ENCODE measurements around the gene MTRF1L. TPM values are rescaled to one million over a fixed set of nuclear protein-coding genes. Genes with fewer than 3 reads are reported as not detected.
A peak's percentile ranks its signal among the peaks of the same experiment; 100 is the strongest.

Gene MTRF1L
- total and polyA plus RNA-seq, 2 of the 13 experiments (the other 11 are each of a cell fraction or from before 2014, with no cell fraction given), result 17.6 to 28.7 TPM

DNA sequence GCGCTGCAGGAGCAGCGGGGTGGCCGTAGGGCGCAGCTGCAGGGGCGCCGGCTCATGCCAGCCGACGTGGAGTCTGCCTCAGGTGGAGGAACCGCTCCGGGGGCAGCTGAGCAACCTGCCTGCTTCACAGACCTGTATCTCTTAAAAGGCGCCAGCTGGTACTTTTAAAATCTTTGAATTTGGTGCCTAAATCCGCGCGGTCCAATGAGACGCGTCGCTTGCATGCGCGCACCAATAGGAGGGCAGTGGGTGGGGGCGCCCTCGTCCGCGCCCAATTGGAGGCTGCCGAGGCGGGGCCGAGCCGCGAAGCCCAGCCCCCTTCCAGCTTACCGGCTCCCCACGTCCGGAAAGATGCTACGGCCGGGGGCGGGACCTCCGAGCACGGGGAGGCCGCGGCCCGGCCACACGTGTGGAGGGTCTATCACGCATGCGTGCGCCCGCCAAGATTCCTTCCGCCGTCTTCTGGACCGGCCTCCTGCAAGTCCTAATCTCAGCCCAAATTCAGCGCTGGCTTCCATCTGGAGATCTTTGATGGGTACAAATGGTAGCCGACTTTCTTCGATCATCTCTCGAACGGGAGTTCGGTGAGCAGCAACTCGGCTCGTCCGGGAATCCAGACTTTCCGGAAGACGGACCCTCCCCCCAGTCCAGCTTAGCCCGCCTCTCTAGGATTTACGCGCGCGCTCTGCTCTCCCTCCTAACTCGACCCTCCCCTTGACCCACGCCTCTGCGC lies 19.4 kb downstream of the MTRF1L start, which contains the start of gene FBXO5 (continued):
- TF ChIP-seq KLF9 (CRISPR knock-in tag; IDR thresholded peaks at IDR 0.05; ENCODE audit: low read depth) (peak; percentile 35; the same call in 1 of the 2 replicates), ZNF510 (CRISPR knock-in tag; IDR thresholded peaks at IDR 0.05; ENCODE audit: low read depth) (peak; percentile 98), ZFP1 (CRISPR knock-in tag; IDR thresholded peaks at IDR 0.05) (no peak; the same call in 1 of the 2 replicates), ZBTB7A (CRISPR knock-in tag; IDR thresholded peaks at IDR 0.05) (0 out of 2 replicates have a peak, but pooled peaks have one; percentile 29), ZNF160 (CRISPR knock-in tag; IDR thresholded peaks at IDR 0.05) (no peak; the same call in none of the 2 replicates), ZNF230 (CRISPR knock-in tag; IDR thresholded peaks at IDR 0.05) (peak; percentile 71; the same call in 1 of the 2 replicates), ARNTL (CRISPR knock-in tag; IDR thresholded peaks at IDR 0.05) (peak; percentile 90), SMAD1 (CRISPR knock-in tag; IDR thresholded peaks at IDR 0.05; ENCODE audit: borderline replicate concordance, low read depth) (no peak; the same call in 1 of the 2 replicates), IRX3 (CRISPR knock-in tag; IDR thresholded peaks at IDR 0.05; ENCODE audit: borderline replicate concordance, low read depth) (no peak), SOX6 (IDR thresholded peaks at IDR 0.05) (no peak), SOX6 (CRISPR knock-in tag; IDR thresholded peaks at IDR 0.05) (peak; percentile 72; the same call in 1 of the 2 replicates), AGO2 (optimal IDR thresholded peaks at IDR 0.05; ENCODE audit: low read depth, low read length) (peak; percentile 77), CENPT (CRISPR knock-in tag; IDR thresholded peaks at IDR 0.05; ENCODE audit: low read depth) (peak; percentile 93; the same call in 1 of the 2 replicates), ZNF124 (CRISPR knock-in tag; IDR thresholded peaks at IDR 0.05) (no peak; the same call in 1 of the 2 replicates), HMG20B (CRISPR knock-in tag; conservative IDR thresholded peaks at IDR 0.05) (0 out of 2 replicates have a peak, but pooled peaks have one; percentile 21), SETDB1 (CRISPR knock-in tag; IDR thresholded peaks at IDR 0.05; ENCODE audit: borderline replicate concordance) (no peak), EHMT2 (IDR thresholded peaks at IDR 0.05; ENCODE audit: borderline replicate concordance, low read depth, low read length) (no peak), ZNF891 (CRISPR knock-in tag; IDR thresholded peaks at IDR 0.05) (peak; percentile 49; the same call in 1 of the 2 replicates), SAFB2 (CRISPR knock-in tag; IDR thresholded peaks at IDR 0.05; ENCODE audit: borderline replicate concordance, low read depth) (no peak; the same call in 1 of the 2 replicates), ZNF772 (CRISPR knock-in tag; IDR thresholded peaks at IDR 0.05) (peak; percentile 67; the same call in 1 of the 2 replicates)
- TF ChIP-seq, protein P1, sequence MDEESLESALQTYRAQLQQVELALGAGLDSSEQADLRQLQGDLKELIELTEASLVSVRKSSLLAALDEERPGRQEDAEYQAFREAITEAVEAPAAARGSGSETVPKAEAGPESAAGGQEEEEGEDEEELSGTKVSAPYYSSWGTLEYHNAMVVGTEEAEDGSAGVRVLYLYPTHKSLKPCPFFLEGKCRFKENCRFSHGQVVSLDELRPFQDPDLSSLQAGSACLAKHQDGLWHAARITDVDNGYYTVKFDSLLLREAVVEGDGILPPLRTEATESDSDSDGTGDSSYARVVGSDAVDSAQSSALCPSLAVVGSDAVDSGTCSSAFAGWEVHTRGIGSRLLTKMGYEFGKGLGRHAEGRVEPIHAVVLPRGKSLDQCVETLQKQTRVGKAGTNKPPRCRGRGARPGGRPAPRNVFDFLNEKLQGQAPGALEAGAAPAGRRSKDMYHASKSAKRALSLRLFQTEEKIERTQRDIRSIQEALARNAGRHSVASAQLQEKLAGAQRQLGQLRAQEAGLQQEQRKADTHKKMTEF (CRISPR knock-in tag; IDR thresholded peaks at IDR 0.05), result peak; percentile 95
- TF ChIP-seq, protein P2, sequence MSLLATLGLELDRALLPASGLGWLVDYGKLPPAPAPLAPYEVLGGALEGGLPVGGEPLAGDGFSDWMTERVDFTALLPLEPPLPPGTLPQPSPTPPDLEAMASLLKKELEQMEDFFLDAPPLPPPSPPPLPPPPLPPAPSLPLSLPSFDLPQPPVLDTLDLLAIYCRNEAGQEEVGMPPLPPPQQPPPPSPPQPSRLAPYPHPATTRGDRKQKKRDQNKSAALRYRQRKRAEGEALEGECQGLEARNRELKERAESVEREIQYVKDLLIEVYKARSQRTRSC (CRISPR knock-in tag; IDR thresholded peaks at IDR 0.05; ENCODE audit: low read depth), result 0 out of 2 replicates have a peak, but pooled peaks have one; percentile 48
- TF ChIP-seq, protein P3, sequence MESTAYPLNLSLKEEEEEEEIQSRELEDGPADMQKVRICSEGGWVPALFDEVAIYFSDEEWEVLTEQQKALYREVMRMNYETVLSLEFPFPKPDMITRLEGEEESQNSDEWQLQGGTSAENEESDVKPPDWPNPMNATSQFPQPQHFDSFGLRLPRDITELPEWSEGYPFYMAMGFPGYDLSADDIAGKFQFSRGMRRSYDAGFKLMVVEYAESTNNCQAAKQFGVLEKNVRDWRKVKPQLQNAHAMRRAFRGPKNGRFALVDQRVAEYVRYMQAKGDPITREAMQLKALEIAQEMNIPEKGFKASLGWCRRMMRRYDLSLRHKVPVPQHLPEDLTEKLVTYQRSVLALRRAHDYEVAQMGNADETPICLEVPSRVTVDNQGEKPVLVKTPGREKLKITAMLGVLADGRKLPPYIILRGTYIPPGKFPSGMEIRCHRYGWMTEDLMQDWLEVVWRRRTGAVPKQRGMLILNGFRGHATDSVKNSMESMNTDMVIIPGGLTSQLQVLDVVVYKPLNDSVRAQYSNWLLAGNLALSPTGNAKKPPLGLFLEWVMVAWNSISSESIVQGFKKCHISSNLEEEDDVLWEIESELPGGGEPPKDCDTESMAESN (CRISPR knock-in tag; conservative IDR thresholded peaks at IDR 0.05), result peak; percentile 92
- TF ChIP-seq, protein P4, sequence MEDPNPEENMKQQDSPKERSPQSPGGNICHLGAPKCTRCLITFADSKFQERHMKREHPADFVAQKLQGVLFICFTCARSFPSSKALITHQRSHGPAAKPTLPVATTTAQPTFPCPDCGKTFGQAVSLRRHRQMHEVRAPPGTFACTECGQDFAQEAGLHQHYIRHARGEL (CRISPR knock-in tag; IDR thresholded peaks at IDR 0.05), result no peak
- TF ChIP-seq, protein P5, sequence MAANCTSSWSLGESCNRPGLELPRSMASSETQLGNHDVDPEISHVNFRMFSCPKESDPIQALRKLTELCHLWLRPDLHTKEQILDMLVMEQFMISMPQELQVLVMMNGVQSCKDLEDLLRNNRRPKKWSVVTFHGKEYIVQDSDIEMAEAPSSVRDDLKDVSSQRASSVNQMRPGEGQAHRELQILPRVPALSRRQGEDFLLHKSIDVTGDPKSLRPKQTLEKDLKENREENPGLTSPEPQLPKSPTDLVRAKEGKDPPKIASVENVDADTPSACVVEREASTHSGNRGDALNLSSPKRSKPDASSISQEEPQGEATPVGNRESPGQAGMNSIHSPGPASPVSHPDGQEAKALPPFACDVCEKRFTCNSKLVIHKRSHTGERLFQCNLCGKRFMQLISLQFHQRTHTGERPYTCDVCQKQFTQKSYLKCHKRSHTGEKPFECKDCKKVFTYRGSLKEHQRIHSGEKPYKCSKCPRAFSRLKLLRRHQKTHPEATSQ (CRISPR knock-in tag; IDR thresholded peaks at IDR 0.05; ENCODE audit: borderline replicate concordance), result no peak

Data from HepG2 (cell line).